Measurements from ENCODE around the gene INTS11. TPM values are rescaled to one million over a fixed set of nuclear protein-coding genes. Genes with fewer than 3 reads are reported as not detected.

Gene INTS11
- polyA plus RNA-seq, 1 experiment: 52.8 TPM

DNA sequence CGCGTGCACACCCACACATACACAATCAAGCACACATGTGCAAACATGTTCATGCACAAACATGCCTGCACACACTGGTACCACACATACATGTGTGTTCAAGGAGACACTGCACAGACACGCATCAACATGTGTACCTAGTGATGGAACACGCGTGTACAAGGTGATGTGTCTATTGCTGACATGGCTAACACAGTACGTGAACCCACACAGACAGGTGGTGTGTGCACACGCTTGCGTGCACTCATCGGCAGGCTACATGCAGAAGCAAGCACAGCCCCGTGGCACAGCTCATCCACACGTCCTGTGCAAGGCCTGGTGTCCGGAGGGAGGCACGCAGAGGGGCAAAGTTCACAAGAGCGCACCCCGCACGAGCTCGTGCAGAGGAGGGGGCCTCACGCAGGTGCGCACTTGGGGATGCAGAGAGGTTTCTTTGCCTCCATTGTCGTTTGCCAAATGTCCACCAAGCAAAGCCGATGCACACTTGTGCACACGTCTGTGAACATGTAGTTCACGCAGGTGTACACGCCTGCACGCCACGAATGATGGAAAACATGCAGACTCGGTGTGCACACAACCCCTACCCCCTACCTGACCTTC lies 17.7 kb downstream of the INTS11 start:
- ChIA-PET CTCF (no interaction called here), POLR2A (no interaction called here)
- DNase-seq (ENCODE audit: low read depth, low spot score): no peak
- Histone ChIP-seq H3K4me3 (ENCODE audit: low read depth, low read length) (peak overlapping the region; percentile 72), H3K27ac (ENCODE audit: low read depth, low read length) (peak overlapping the region; percentile 21), H3K9me3 (ENCODE audit: control insufficient read depth, insufficient read depth, low read length) (no peaks in the 10 kb centered on the region; the same call in 1 of the 2 replicates), H3K27me3 (ENCODE audit: control insufficient read depth, insufficient read depth, low read length) (no peaks in the 10 kb centered on the region)
- TF ChIP-seq, protein P1, sequence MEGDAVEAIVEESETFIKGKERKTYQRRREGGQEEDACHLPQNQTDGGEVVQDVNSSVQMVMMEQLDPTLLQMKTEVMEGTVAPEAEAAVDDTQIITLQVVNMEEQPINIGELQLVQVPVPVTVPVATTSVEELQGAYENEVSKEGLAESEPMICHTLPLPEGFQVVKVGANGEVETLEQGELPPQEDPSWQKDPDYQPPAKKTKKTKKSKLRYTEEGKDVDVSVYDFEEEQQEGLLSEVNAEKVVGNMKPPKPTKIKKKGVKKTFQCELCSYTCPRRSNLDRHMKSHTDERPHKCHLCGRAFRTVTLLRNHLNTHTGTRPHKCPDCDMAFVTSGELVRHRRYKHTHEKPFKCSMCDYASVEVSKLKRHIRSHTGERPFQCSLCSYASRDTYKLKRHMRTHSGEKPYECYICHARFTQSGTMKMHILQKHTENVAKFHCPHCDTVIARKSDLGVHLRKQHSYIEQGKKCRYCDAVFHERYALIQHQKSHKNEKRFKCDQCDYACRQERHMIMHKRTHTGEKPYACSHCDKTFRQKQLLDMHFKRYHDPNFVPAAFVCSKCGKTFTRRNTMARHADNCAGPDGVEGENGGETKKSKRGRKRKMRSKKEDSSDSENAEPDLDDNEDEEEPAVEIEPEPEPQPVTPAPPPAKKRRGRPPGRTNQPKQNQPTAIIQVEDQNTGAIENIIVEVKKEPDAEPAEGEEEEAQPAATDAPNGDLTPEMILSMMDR (IDR thresholded peaks at IDR 0.05; ENCODE audit: low read depth, low read length): no peak

DNA sequence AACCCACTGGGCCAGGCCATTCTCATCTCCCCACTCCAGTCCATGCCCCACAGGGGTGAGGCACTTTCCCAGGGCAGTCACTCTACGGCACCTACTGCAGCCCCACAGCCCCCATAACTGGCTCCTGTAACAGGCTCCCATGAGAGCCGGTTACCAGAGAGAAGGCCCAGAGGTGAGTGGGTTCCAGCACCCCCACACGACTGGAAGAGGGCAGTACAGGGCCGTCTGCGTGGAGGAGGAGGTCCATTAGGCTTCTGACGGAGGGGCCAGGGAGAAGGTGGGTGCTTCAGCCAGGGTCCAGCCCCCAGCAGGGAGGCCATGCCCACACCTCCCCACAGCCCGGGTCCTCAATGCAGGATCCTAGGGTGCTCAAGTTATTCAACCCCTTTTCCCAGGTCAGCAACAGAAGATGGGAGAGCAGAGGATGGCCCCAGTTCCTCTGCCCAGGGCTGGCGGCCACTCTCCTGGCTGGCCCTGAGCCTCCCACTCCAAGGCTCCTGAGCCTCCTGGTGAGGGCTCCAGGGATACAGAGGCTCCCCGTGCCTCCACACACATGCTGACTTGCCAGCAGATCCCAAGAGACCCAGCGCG lies 18.3 kb downstream of the INTS11 start:
- TF ChIP-seq, protein P1 (IDR thresholded peaks at IDR 0.05; ENCODE audit: low read depth, low read length): peak; percentile 32
- peak overlapping the region; percentile 72 for H3K4me3 ChIP-seq (ENCODE audit: low read depth, low read length)
- DNase-seq (ENCODE audit: low read depth, low spot score): no peak

DNA sequence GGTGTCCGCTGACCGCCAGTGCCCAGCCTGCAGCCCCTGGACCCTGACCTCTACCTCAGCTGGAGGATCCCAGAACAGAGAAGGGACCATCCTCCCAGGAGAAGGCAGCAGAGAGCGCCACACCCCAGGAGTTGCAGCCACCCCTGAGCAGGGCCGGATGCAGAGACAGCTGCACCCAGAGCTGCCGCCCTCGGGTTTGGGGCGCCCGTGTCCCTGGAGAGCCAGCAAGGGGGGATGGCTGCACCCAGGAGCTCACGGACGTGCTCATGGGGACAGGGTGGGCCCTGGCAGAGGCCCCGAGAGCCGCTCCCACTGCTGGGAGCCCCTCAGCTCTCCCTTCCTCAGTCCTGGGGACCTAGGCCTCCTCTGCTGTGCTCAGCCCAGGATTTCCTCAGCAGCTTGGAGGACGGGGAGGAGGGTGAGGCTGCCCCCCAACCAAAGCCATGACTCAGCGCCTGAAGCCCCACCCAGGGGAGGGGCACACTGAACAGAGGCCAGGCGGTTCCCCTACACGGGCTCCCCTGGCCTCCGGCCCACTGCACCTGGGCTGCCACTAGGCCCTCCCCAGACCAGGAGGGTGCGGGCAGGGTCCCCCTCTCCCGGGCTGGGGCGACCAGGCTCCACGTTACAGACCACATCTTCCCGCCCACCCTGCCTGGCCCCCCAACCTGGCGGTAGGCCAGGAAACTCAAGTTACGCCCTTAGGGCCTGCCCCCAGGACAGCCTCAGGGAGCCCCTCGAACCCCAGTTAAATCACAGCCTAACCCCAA lies 19.0 kb downstream of the INTS11 start:
- TF ChIP-seq, protein P1 (IDR thresholded peaks at IDR 0.05; ENCODE audit: low read depth, low read length): no peak
- H3K27ac ChIP-seq (ENCODE audit: low read depth, low read length): peak overlapping the region; percentile 89
- no peaks in the 10 kb centered on the region; the same call in 1 of the 2 replicates for H3K9me3 ChIP-seq (ENCODE audit: control insufficient read depth, insufficient read depth, low read length)
- peak overlapping the region; percentile 72 for H3K4me3 ChIP-seq (ENCODE audit: low read depth, low read length)
- DNase-seq (ENCODE audit: low read depth, low spot score): peak; percentile 29
- H3K27me3 ChIP-seq (ENCODE audit: control insufficient read depth, insufficient read depth, low read length): no peaks in the 10 kb centered on the region
- CTCF ChIA-PET: interaction anchor here (0.9 kb wide), 1 partner anchor 183 kb away, joined by 3 read pairs; no protein-coding TSS in a partner anchor
- POLR2A ChIA-PET: interaction anchor here (0.5 to 1.3 kb wide), 7 partner anchors 11 to 70 kb away, joined by 3 to 5 read pairs (median 4); partner anchors contain the start of genes AURKAIP1 and UBE2J2

More for the DNA sequence above, 18.3 kb downstream of the INTS11 start:
- ChIA-PET CTCF (no interaction called here), POLR2A (interaction anchor here (1.0 to 1.3 kb wide), 2 partner anchors 15 to 69 kb away, joined by 4 to 5 read pairs; partner anchors contain the start of gene AURKAIP1)
- H3K27ac ChIP-seq (ENCODE audit: low read depth, low read length): peak overlapping the region; percentile 89
- no peaks in the 10 kb centered on the region; the same call in 1 of the 2 replicates for H3K9me3 ChIP-seq (ENCODE audit: control insufficient read depth, insufficient read depth, low read length)
- no peaks in the 10 kb centered on the region for H3K27me3 ChIP-seq (ENCODE audit: control insufficient read depth, insufficient read depth, low read length)

DNA sequence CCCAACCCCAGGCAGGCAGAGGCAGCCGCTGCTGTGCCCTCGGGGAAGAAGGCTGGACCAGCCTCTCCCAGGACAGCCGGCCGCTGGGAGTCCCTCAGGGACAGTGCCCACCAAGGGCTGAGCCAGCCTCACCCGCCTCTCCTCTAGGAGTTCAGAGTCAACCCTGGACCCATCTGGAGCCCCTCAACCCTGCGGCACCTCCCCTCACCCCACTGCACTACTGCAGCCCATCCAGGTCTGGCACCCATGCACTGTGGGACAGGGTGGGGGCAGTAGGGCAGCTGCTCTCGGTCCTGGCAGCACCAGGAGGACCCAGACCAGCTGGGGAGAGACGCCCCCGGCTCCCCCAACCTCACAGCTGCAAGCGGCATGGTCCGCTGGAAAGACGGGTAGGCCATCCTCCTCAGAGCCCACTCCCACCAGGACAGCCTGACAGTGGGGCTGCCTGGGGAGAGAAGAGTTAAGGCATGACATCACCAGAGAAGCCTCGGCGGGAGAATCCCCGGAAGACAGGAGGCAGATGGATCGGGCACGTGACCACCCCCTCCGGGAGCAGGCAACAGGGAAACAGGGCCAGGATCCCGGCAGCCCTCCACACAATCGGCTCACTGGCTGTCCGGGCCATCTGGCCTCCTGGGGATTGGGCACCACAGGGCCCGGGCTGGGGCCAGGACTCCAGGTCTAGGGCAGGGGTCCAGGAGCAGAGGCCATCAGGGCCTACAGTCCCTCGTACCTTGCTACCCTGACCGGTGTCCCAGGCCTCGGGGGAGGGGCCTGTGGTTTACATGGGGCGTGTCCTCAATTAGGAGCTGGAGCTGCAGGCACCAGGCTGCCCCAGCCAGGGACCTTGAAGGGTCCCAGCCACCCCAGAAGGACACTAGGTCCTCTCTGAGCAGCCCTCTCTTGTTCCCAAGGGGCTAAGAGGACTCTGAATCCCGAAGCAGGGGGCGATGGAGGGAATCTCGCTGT lies 19.8 kb downstream of the INTS11 start:
- CTCF ChIA-PET: interaction anchor here (0.9 kb wide), 1 partner anchor 182 kb away, joined by 3 read pairs; no protein-coding TSS in a partner anchor
- H3K27ac ChIP-seq (ENCODE audit: low read depth, low read length): peak overlapping the region; percentile 89
- no peaks in the 10 kb centered on the region for H3K27me3 ChIP-seq (ENCODE audit: control insufficient read depth, insufficient read depth, low read length)
- H3K9me3 ChIP-seq (ENCODE audit: control insufficient read depth, insufficient read depth, low read length): no peaks in the 10 kb centered on the region; the same call in 1 of the 2 replicates
- POLR2A ChIA-PET: interaction anchor here (0.5 to 1.3 kb wide), 7 partner anchors 10 to 71 kb away, joined by 3 to 5 read pairs (median 4); partner anchors contain the start of genes AURKAIP1 and UBE2J2
- peak overlapping the region; percentile 72 for H3K4me3 ChIP-seq (ENCODE audit: low read depth, low read length)
- TF ChIP-seq, protein P1 (IDR thresholded peaks at IDR 0.05; ENCODE audit: low read depth, low read length): no peak
- peak; percentile 65 for DNase-seq (ENCODE audit: low read depth, low spot score)
